Forelimb muscle (tissue), 1 donor: ENCODE results near the gene ECT2. TPM values are rescaled to one million over a fixed set of nuclear protein-coding genes. Genes with fewer than 3 reads are reported as not detected.
"Not testable (repeated sequence)": the region's sequence is repeated elsewhere in the genome, so short reads cannot be mapped to it uniquely, and the experiment has no call there.

Experiments used
- DNase-seq: peaks from one replicate; pipeline ENCODE4 v3.0.0-alpha.2; 2013; ENCODE audit warnings: low read depth
- polyA plus RNA-seq: library from polyadenylated mRNA; unstranded; fragments of 120-200 nt; gene quantifications from one replicate; pipeline ENCODE4 v1.2.1, GENCODE V29; 2013; ENCODE audit not compliant: insufficient read length

The ECT2 gene
- polyA plus RNA-seq, 1 donor: 13.0 TPM

GRCh38 chr3:172808969-172809546 is 58.5 kb downstream of the ECT2 start:
- no peak for DNase-seq

GRCh38 chr3:172811099-172811498 is 60.6 kb downstream of the ECT2 start:
- no peak for DNase-seq

GRCh38 chr3:172813462-172813861 is 62.9 kb downstream of the ECT2 start:
- no peak for DNase-seq

- DNase-seq: no peak
Measured at GRCh38 chr3:172814738-172815137, 64.2 kb downstream of the ECT2 start.

GRCh38 chr3:172815857-172816256 is 65.3 kb downstream of the ECT2 start:
- DNase-seq: no peak

- DNase-seq: no peak
Measured at GRCh38 chr3:172816281-172816680, 65.8 kb downstream of the ECT2 start.

GRCh38 chr3:172816968-172817367 is 66.4 kb downstream of the ECT2 start:
- DNase-seq: no peak

GRCh38 chr3:172820492-172820891 is 70.0 kb downstream of the ECT2 start:
- DNase-seq: no peak

GRCh38 chr3:172824229-172824628 is 73.7 kb downstream of the ECT2 start:
- no peak for DNase-seq

- DNase-seq: not testable (repeated sequence)
Measured at GRCh38 chr3:172827231-172827630, 76.7 kb downstream of the ECT2 start.

GRCh38 chr3:172832983-172833382 is 82.5 kb downstream of the ECT2 start:
- DNase-seq: no peak

- peak; percentile 19 for DNase-seq
Measured at GRCh38 chr3:172836390-172836997, 86.0 kb downstream of the ECT2 start.

GRCh38 chr3:172839679-172840078 is 89.2 kb downstream of the ECT2 start:
- no peak for DNase-seq

- no peak for DNase-seq
Measured at GRCh38 chr3:172840463-172840862, 89.9 kb downstream of the ECT2 start.

GRCh38 chr3:172840913-172841312 is 90.4 kb downstream of the ECT2 start:
- no peak for DNase-seq

GRCh38 chr3:172844428-172844827 is 93.9 kb downstream of the ECT2 start:
- DNase-seq: no peak

- DNase-seq: no peak
Measured at GRCh38 chr3:172846103-172846561, 95.6 kb downstream of the ECT2 start.

GRCh38 chr3:172846706-172847105 is 96.2 kb downstream of the ECT2 start:
- no peak for DNase-seq

- DNase-seq: no peak
Measured at GRCh38 chr3:172847292-172847691, 96.8 kb downstream of the ECT2 start.

- DNase-seq: no peak
Measured at GRCh38 chr3:172848910-172849309, 98.4 kb downstream of the ECT2 start.

GRCh38 chr3:172853005-172853404 is 102.5 kb downstream of the ECT2 start:
- no peak for DNase-seq

- no peak for DNase-seq
Measured at GRCh38 chr3:172853921-172854666, 103.6 kb downstream of the ECT2 start.

- DNase-seq: no peak
Measured at GRCh38 chr3:172855037-172855436, 104.5 kb downstream of the ECT2 start.
